BLaER1 (cell line): ENCODE measurements around the gene SH2D6.
A peak's percentile ranks its signal among the peaks of the same experiment; 100 is the strongest.

ENCODE experiments used
- H3K27ac ChIP-seq: shearing (Covaris generic); formaldehyde crosslinking; 2 replicates; pipeline ENCODE4 v1.8.1; 2022
- H3K27me3 ChIP-seq: shearing (Covaris generic); formaldehyde crosslinking; 2 replicates; pipeline ENCODE4 v1.8.1; 2022
- H3K36me3 ChIP-seq: shearing (Covaris generic); formaldehyde crosslinking; 2 replicates; pipeline ENCODE4 v1.8.1; 2022
- H3K4me1 ChIP-seq: shearing (Covaris generic); formaldehyde crosslinking; 2 replicates; pipeline ENCODE4 v1.8.1; 2022
- H3K4me2 ChIP-seq: shearing (Covaris generic); formaldehyde crosslinking; 2 replicates; pipeline ENCODE4 v1.8.1; 2022
- H3K4me3 ChIP-seq: shearing (Covaris generic); formaldehyde crosslinking; 2 replicates; pipeline ENCODE4 v1.8.1; 2022
- H3K9ac ChIP-seq: shearing (Covaris generic); formaldehyde crosslinking; 2 replicates; pipeline ENCODE4 v1.8.1; 2022
- H3K9me3 ChIP-seq: shearing (Covaris generic); formaldehyde crosslinking; 2 replicates; pipeline ENCODE4 v1.8.1; 2022
- H4K20me1 ChIP-seq: shearing (Covaris generic); formaldehyde crosslinking; 2 replicates; pipeline ENCODE4 v1.8.1; 2022
- Cebpa-rat ChIP-seq: shearing (Covaris generic); IDR thresholded peaks from 2 replicates; pipeline ENCODE4 v1.8.1; 2022

Gene SH2D6

GRCh38 chr2:85447222-85447585 is 28.7 kb downstream of the SH2D6 start:
- Histone ChIP-seq H3K4me2 (no peak overlapping the region), H3K27ac (peak overlapping the region; percentile 71)
- TF ChIP-seq Cebpa-rat = no peak

DNA sequence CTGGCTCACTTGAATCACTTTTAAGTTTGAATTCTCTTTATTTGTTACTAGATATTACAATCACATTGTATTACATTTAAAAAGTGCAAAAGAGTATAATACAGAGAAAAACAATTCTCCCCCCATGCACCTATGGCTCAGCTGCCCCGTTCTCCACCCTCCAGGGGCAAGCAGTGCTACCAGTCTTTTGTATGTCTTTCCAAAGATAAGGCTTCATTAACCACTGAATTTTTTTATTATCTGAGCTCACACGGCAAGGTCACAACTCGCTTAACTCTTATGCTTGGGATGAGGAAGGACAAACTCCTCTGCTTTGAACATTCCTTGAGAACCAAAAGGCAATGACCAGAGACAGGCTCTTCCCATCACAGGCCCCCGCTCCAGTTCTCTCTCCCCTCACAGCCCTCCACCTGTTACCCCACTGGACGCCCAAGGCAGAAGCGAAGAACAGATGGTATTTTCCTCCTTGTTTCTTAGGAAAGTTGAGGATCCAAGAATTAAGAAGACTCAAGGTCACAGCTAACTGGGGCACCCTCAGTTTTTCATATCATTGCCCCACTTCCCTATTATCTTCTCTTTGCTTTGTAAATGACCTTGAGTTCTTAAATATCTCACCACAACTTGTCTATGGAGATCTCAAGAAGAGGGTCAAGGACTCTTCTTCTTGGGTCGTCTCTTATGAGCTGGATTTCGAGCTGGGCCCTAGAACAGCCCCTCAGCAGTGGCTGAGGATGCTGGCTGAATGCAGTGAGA is 30.1 kb downstream of the SH2D6 start:
- no peak overlapping the region for H3K9ac ChIP-seq
- H3K4me2 ChIP-seq = no peak overlapping the region
- TF ChIP-seq Cebpa-rat = no peak
- H3K4me1 ChIP-seq = peaks cover 23% of the 10 kb centered on the region
- no peak overlapping the region for H3K27ac ChIP-seq
- no peaks in the 10 kb centered on the region for H3K27me3 ChIP-seq
- no peaks in the 10 kb centered on the region for H3K9me3 ChIP-seq
- H4K20me1 ChIP-seq = no peaks in the 10 kb centered on the region
- no peak overlapping the region for H3K4me3 ChIP-seq
- no peaks in the 10 kb centered on the region for H3K36me3 ChIP-seq

More at GRCh38 chr2:85447222-85447585, 28.7 kb downstream of the SH2D6 start:
- H3K27me3 ChIP-seq = no peaks in the 10 kb centered on the region
- no peak overlapping the region for H3K9ac ChIP-seq
- H3K4me1 ChIP-seq = peaks cover 23% of the 10 kb centered on the region
- H3K36me3 ChIP-seq = no peaks in the 10 kb centered on the region
- no peaks in the 10 kb centered on the region for H3K9me3 ChIP-seq
- no peaks in the 10 kb centered on the region for H4K20me1 ChIP-seq
- no peak overlapping the region for H3K4me3 ChIP-seq

DNA sequence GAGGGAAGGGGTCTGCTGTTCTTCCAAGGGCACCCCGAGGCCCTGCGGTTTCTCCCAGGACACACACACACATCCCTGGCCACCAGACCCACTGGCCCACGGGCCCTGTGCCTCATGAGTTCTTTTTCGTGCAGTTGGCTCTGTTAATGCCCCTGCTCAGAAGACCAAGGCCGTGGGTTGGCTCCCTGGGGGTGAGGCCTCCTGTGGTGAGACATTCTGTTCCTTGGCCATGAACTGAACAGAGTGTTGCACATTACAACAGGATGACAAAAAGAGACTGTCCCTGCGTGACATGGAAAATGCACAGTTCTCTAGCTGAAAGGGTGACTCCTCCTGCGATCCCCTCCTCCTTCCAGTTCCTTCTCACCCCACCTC is 30.7 kb downstream of the SH2D6 start:
- no peaks in the 10 kb centered on the region for H4K20me1 ChIP-seq
- H3K4me1 ChIP-seq = peaks cover 23% of the 10 kb centered on the region
- TF ChIP-seq Cebpa-rat = no peak
- H3K36me3 ChIP-seq = no peaks in the 10 kb centered on the region
- H3K9me3 ChIP-seq = no peaks in the 10 kb centered on the region
- no peak overlapping the region for H3K27ac ChIP-seq
- no peak overlapping the region for H3K4me3 ChIP-seq
- H3K27me3 ChIP-seq = no peaks in the 10 kb centered on the region
- H3K9ac ChIP-seq = no peak overlapping the region
- no peak overlapping the region for H3K4me2 ChIP-seq

DNA sequence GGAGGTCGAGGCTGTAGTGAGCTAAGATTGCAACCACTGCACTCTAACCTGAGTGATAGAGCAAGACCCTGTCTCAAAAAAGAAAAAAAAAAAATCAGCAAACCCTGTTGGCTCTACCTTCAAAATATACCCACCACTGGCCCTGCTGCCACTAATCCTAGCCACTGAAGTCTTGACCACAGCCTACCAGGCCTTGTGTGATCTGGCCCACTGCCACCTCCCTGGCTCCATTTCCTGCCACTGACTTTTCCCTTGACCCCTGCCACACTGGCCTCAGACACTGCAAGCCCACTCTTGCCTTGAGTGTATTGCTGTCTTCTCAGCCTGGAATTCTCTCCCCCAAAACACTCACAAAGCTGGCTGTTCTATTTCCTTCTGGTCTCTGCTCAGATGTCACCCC is 33.7 kb downstream of the SH2D6 start:
- Histone ChIP-seq H3K9me3 (no peaks in the 10 kb centered on the region), H3K27me3 (no peaks in the 10 kb centered on the region), H3K4me3 (no peak overlapping the region), H3K9ac (no peak overlapping the region), H3K4me1 (peaks cover under 1% of the 10 kb centered on the region), H4K20me1 (no peaks in the 10 kb centered on the region), H3K27ac (no peak overlapping the region), H3K4me2 (no peak overlapping the region), H3K36me3 (no peaks in the 10 kb centered on the region)
- no peak for TF ChIP-seq Cebpa-rat

- no peak overlapping the region for H3K4me2 ChIP-seq
- no peaks in the 10 kb centered on the region for H4K20me1 ChIP-seq
- no peaks in the 10 kb centered on the region for H3K27me3 ChIP-seq
- no peaks in the 10 kb centered on the region for H3K9me3 ChIP-seq
- no peak for TF ChIP-seq Cebpa-rat
- H3K27ac ChIP-seq = no peak overlapping the region
- H3K4me1 ChIP-seq = no peaks in the 10 kb centered on the region
- H3K36me3 ChIP-seq = no peaks in the 10 kb centered on the region
- H3K9ac ChIP-seq = no peak overlapping the region
- H3K4me3 ChIP-seq = no peak overlapping the region
These were observed 35.1 kb downstream of the SH2D6 start for GRCh38 chr2:85453571-85453970.

GRCh38 chr2:85455552-85456090 is 37.1 kb downstream of the SH2D6 start:
- no peak overlapping the region for H3K4me2 ChIP-seq

DNA sequence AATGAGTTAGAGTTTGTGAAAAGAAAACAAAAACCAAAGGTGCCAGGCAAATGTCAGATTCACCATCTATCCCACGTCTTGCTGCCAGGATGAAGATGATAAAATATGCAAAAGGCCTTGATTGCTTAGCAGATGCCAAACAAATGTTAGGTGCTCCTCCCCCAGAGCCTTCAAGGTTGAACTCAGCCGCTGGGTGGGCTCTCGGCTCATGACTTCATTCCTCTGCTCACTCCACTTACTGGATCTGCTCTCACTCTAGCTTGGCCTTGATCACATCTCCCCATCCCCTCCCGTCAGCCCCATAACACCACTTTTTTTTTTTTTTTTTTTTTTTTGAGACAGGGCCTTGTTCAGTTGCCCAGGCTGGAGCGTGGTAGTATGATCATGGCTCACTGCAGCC is 38.5 kb downstream of the SH2D6 start:
- no peak overlapping the region for H3K27ac ChIP-seq
- H3K9me3 ChIP-seq = no peaks in the 10 kb centered on the region
- TF ChIP-seq Cebpa-rat = no peak
- no peak overlapping the region for H3K4me2 ChIP-seq
- H3K4me3 ChIP-seq = no peak overlapping the region
- no peaks in the 10 kb centered on the region for H3K36me3 ChIP-seq
- no peak overlapping the region for H3K9ac ChIP-seq
- H4K20me1 ChIP-seq = no peaks in the 10 kb centered on the region
- no peaks in the 10 kb centered on the region for H3K27me3 ChIP-seq
- H3K4me1 ChIP-seq = no peaks in the 10 kb centered on the region

More at GRCh38 chr2:85455552-85456090, 37.1 kb downstream of the SH2D6 start:
- Histone ChIP-seq H3K27ac (no peak overlapping the region), H3K27me3 (no peaks in the 10 kb centered on the region), H3K4me3 (no peak overlapping the region), H3K4me1 (no peaks in the 10 kb centered on the region), H3K9ac (no peak overlapping the region), H3K36me3 (no peaks in the 10 kb centered on the region), H4K20me1 (no peaks in the 10 kb centered on the region), H3K9me3 (no peaks in the 10 kb centered on the region)
- no peak for TF ChIP-seq Cebpa-rat

DNA sequence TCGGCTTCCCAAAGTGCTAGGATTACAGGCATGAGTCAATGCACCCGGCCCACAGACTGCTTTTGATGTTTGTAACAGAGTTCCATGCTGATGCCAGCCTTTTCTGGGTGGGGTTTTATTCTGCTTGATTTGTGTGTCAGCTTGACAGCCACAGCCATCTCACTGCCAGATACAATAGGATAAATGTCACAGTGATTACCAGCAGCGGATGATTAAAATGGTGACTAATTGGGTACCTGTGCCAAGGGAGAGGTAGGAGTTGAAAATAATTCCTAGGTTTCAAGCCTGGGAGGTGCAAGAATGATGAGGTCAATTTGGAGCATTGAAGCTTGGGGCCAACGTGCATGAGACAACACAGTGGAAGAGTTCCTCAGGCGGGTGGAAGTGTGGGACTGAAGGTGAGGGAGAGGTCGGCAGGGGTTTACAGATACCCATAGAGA is 39.4 kb downstream of the SH2D6 start:
- Histone ChIP-seq H3K27me3 (no peaks in the 10 kb centered on the region), H4K20me1 (no peaks in the 10 kb centered on the region), H3K4me2 (no peak overlapping the region), H3K4me1 (no peaks in the 10 kb centered on the region), H3K27ac (no peak overlapping the region), H3K9ac (no peak overlapping the region), H3K36me3 (no peaks in the 10 kb centered on the region), H3K4me3 (no peak overlapping the region), H3K9me3 (no peaks in the 10 kb centered on the region)
- TF ChIP-seq Cebpa-rat = no peak

GRCh38 chr2:85458601-85459563 is 40.4 kb downstream of the SH2D6 start:
- Histone ChIP-seq H3K4me3 (no peak overlapping the region), H4K20me1 (no peaks in the 10 kb centered on the region), H3K27me3 (no peaks in the 10 kb centered on the region), H3K4me2 (no peak overlapping the region), H3K36me3 (no peaks in the 10 kb centered on the region), H3K9ac (no peak overlapping the region), H3K27ac (no peak overlapping the region), H3K9me3 (no peaks in the 10 kb centered on the region), H3K4me1 (no peaks in the 10 kb centered on the region)
- no peak for TF ChIP-seq Cebpa-rat

- Histone ChIP-seq H4K20me1 (no peaks in the 10 kb centered on the region), H3K36me3 (no peaks in the 10 kb centered on the region), H3K4me2 (no peak overlapping the region), H3K4me3 (no peak overlapping the region), H3K9ac (no peak overlapping the region), H3K9me3 (no peaks in the 10 kb centered on the region), H3K27ac (no peak overlapping the region), H3K4me1 (no peaks in the 10 kb centered on the region), H3K27me3 (no peaks in the 10 kb centered on the region)
- TF ChIP-seq Cebpa-rat = no peak
These were observed 41.3 kb downstream of the SH2D6 start for GRCh38 chr2:85459771-85460170.
